ENCODE data around the gene IFT57. TPM values are rescaled to one million over a fixed set of nuclear protein-coding genes. Genes with fewer than 3 reads are reported as not detected.

Gene IFT57
- total RNA-seq, 2 experiments from 2014 or later, result 29.4 to 29.6 TPM

DNA sequence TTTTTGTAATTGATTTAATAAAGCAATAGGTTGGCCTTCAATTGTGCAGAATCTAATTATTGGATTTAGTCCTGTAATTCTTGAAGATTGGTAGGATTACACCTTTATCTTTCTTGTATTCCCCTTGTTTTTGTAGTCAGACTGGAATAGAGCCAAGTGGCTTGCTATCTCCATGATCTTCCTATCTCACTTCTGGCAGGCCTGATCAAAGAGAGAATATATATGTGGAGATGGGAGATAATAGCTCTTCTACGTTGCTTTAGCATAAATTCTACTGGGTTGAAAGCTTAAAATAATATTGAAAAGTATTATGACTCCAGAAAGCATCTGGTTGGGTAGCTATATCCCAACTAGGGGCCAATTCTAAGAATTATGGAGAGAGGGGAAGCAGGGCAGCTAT, 16.9 kb upstream of the IFT57 start:
- Mint-ChIP-seq H3K36me3 (no peaks in the 10 kb centered on the region), H3K27ac (no peak overlapping the region), H3K27me3 (no peaks in the 10 kb centered on the region), H3K4me3 (no peak overlapping the region), H3K9me3 (peaks cover 4% of the 10 kb centered on the region), H3K4me1 (ENCODE audit: low read depth) (no peaks in the 10 kb centered on the region)
- intact Hi-C loops (cut with micrococcal nuclease), result no loop called here
- POLR2A ChIA-PET, result no interaction called here
- CTCF ChIA-PET, result interaction anchor here (1.5 kb wide), 1 partner anchor 238 kb away, joined by 3 read pairs; no protein-coding TSS in a partner anchor
- no peak for DNase-seq

DNA sequence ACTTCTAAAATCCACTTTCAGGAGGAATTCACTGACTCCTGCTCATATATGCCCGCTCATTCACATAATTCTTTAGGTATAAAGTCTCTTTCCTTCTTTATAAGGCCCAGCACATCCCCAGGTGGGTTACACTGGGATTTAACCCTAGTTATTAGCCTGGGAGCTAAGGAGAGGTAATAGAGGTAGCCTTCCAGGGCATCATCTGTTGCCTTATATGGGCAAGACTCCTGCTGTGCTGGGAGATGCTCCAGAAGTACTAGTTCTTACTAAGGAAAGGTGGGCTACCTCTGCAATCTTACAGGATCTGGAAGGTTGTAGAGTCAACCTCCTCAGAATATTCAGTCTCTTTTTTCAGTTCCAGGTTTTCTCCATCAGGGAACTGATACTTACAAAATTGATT, 13.1 kb upstream of the IFT57 start:
- Mint-ChIP-seq H3K4me1 (ENCODE audit: low read depth) (no peaks in the 10 kb centered on the region), H3K9me3 (no peaks in the 10 kb centered on the region), H3K36me3 (no peaks in the 10 kb centered on the region), H3K27me3 (no peaks in the 10 kb centered on the region), H3K4me3 (no peak overlapping the region), H3K27ac (no peak overlapping the region)
- ChIA-PET POLR2A (no interaction called here), CTCF (no interaction called here)
- intact Hi-C loops (cut with micrococcal nuclease), result no loop called here
- no peak for DNase-seq

GRCh38 chr3:108234387-108234957, 12.2 kb upstream of the IFT57 start:
- POLR2A ChIA-PET, result no interaction called here

GRCh38 chr3:108228286-108228685, 6.1 kb upstream of the IFT57 start:
- H3K27me3 Mint-ChIP-seq, result no peaks in the 10 kb centered on the region
- H3K36me3 Mint-ChIP-seq, result no peaks in the 10 kb centered on the region
- POLR2A ChIA-PET, result no interaction called here
- no peak for DNase-seq
- intact Hi-C loops (cut with micrococcal nuclease), result no loop called here
- H3K27ac Mint-ChIP-seq, result no peak overlapping the region
- peaks cover 14% of the 10 kb centered on the region for H3K4me1 Mint-ChIP-seq (ENCODE audit: low read depth)
- CTCF ChIA-PET, result no interaction called here
- H3K4me3 Mint-ChIP-seq, result no peak overlapping the region
- no peaks in the 10 kb centered on the region for H3K9me3 Mint-ChIP-seq

More at GRCh38 chr3:108234387-108234957, 12.2 kb upstream of the IFT57 start:
- intact Hi-C loops (cut with micrococcal nuclease), result no loop called here
- H3K9me3 Mint-ChIP-seq, result no peaks in the 10 kb centered on the region
- CTCF ChIA-PET, result no interaction called here
- no peak for DNase-seq
- no peak overlapping the region for H3K4me3 Mint-ChIP-seq
- no peak overlapping the region for H3K27ac Mint-ChIP-seq
- no peaks in the 10 kb centered on the region for H3K4me1 Mint-ChIP-seq (ENCODE audit: low read depth)
- no peaks in the 10 kb centered on the region for H3K36me3 Mint-ChIP-seq
- no peaks in the 10 kb centered on the region for H3K27me3 Mint-ChIP-seq

DNA sequence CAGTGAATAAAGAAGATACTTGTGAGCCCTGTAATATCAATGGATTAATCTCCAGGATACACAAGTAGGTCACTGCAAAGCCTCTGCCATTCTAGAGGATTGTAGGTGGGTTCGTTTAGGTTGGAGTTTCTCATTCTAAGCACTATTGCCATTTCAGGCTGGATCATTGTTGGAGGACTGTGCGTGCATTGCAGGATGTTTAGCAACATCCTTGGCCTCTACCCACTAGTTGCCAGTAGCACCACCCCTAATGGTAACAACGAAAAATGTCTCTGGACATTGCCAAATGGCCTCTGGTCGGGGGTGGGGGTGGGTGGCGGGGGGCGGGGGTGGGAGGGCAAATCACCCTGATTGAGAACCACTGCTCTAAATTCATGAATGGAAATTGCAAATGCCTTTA, 4.9 kb upstream of the IFT57 start:
- H3K36me3 Mint-ChIP-seq, result no peaks in the 10 kb centered on the region
- no peak for DNase-seq
- ChIA-PET CTCF (no interaction called here), POLR2A (no interaction called here)
- no peaks in the 10 kb centered on the region for H3K27me3 Mint-ChIP-seq
- H3K27ac Mint-ChIP-seq, result no peak overlapping the region
- no peaks in the 10 kb centered on the region for H3K9me3 Mint-ChIP-seq
- intact Hi-C loops (cut with micrococcal nuclease), result no loop called here
- H3K4me3 Mint-ChIP-seq, result no peak overlapping the region
- peaks cover 17% of the 10 kb centered on the region for H3K4me1 Mint-ChIP-seq (ENCODE audit: low read depth)

GRCh38 chr3:108225221-108225620, 3.0 kb upstream of the IFT57 start:
- Mint-ChIP-seq H3K27me3 (no peaks in the 10 kb centered on the region), H3K27ac (no peak overlapping the region), H3K4me1 (ENCODE audit: low read depth) (peaks cover 33% of the 10 kb centered on the region), H3K4me3 (no peak overlapping the region), H3K36me3 (no peaks in the 10 kb centered on the region), H3K9me3 (no peaks in the 10 kb centered on the region)
- intact Hi-C loops (cut with micrococcal nuclease), result no loop called here
- ChIA-PET CTCF (interaction anchor here (1.2 kb wide), 1 partner anchor 69 kb away, joined by 3 read pairs; no protein-coding TSS in a partner anchor), POLR2A (no interaction called here)
- DNase-seq, result no peak

DNA sequence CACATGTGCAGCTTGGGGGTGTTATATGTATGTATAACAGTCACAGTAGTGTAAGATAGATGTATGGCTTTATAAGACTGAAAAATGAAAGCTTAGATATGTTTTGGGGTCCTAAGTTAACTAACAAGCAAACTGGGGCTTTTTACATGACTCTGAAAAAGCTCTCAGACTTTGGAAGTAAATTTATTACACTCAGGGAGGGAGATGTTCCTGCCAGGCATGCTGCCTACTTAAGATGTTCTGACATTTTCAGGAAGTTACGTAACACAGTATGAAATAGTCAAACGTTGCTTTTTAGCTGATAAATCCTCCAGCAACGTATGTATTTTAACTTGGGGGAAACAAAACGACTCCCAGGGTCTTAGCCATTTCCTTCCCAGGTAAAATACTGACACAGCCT, 1.7 kb upstream of the IFT57 start:
- intact Hi-C loops (cut with micrococcal nuclease), result loop anchor here (1.0 to 5.0 kb wide), 7 partner anchors 119 to 702 kb away; partner anchors contain the start of genes BBX, CIP2A and DZIP3

DNA sequence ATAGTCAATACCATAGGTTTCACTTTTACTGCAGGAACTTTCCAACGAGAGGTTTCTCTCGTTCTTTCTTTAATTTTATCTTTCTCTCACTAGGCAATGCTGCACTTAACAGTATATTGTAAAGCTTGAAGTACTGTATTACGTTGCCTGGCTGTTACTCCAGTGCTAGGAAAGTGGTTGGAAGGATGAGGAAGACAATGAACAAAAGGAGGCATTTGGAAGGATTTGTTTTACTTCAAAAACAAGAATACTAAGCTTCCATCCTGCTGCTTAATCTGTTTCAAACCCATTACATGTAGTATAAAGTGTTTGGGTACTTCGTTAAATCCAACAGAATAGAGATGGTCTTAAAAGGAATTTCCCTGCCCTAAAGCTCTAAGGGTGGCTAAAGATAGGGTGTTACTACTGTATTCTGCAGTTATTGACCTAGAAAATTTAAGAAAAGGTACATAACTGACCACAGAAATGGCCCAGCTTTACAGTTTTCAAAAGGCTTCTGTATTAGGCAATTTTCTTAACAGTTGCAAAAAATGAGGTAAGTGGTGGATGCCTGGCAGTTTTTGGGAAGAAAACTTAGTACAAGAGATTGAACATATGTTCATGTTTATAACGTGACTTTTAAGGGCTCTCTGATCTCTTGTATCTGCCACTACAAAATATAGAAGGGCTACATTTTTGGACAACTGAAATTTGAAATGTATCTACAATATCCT, 785 bp upstream of the IFT57 start:
- Mint-ChIP-seq H3K27me3 (no peaks in the 10 kb centered on the region), H3K4me1 (ENCODE audit: low read depth) (peaks cover 47% of the 10 kb centered on the region), H3K36me3 (no peaks in the 10 kb centered on the region), H3K27ac (peak overlapping the region; percentile 96), H3K4me3 (peak overlapping the region; percentile 96), H3K9me3 (no peaks in the 10 kb centered on the region)
- intact Hi-C loops (cut with micrococcal nuclease), result loop anchor here (1.0 to 5.0 kb wide), 12 partner anchors 21 to 701 kb away; partner anchors contain the start of genes BBX, CIP2A, DZIP3 and HHLA2
- DNase-seq, result no peak
- CTCF ChIA-PET, result interaction anchor here (0.6 to 2.4 kb wide), 4 partner anchors 69 to 255 kb away, joined by 3 to 8 read pairs (median 5); no protein-coding TSS in a partner anchor
- POLR2A ChIA-PET, result interaction anchor here (0.8 to 3.5 kb wide), 7 partner anchors 22 to 628 kb away, joined by 3 to 14 read pairs (median 4); no protein-coding TSS in a partner anchor

More for the DNA sequence above, 1.7 kb upstream of the IFT57 start:
- peaks cover 44% of the 10 kb centered on the region for H3K4me1 Mint-ChIP-seq (ENCODE audit: low read depth)
- CTCF ChIA-PET, result interaction anchor here (0.6 to 1.2 kb wide), 3 partner anchors 66 to 254 kb away, joined by 3 to 7 read pairs (median 3); no protein-coding TSS in a partner anchor
- peak overlapping the region; percentile 96 for H3K27ac Mint-ChIP-seq
- no peaks in the 10 kb centered on the region for H3K36me3 Mint-ChIP-seq
- H3K27me3 Mint-ChIP-seq, result no peaks in the 10 kb centered on the region
- POLR2A ChIA-PET, result interaction anchor here (2.1 to 3.5 kb wide), 2 partner anchors 70 to 96 kb away, joined by 4 to 14 read pairs; no protein-coding TSS in a partner anchor
- DNase-seq, result no peak
- peak overlapping the region; percentile 96 for H3K4me3 Mint-ChIP-seq
- H3K9me3 Mint-ChIP-seq, result no peaks in the 10 kb centered on the region

DNA sequence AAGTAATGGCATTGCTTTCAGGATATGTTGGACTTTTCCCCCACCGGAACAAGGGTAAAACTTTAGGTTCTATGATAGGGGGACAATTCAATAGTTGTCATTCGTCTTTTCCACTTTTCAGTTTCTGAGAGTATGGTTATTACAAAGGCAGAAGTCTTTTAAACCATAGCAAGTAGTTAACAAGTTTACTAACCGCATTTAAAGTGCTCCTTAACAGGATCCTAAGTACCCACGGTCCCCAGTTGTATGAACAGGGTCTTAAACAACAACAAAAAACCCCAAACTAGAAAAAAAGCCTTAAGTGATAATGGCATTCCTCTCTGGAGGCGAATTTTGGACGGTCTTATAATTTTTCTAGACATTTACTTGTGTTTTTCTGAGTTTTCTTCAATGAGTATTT, 831 bp downstream of the IFT57 start:
- Mint-ChIP-seq H3K4me3 (peak overlapping the region; percentile 96), H3K27me3 (no peaks in the 10 kb centered on the region), H3K36me3 (peaks cover 3% of the 10 kb centered on the region), H3K27ac (peak overlapping the region; percentile 96), H3K4me1 (ENCODE audit: low read depth) (peaks cover 50% of the 10 kb centered on the region), H3K9me3 (no peaks in the 10 kb centered on the region)
- DNase-seq, result no peak
- CTCF ChIA-PET, result interaction anchor here (1.0 to 2.4 kb wide), 3 partner anchors 68 to 255 kb away, joined by 3 to 8 read pairs (median 3); no protein-coding TSS in a partner anchor
- POLR2A ChIA-PET, result interaction anchor here (3.5 kb wide), 1 partner anchor 72 kb away, joined by 14 read pairs; no protein-coding TSS in a partner anchor
- intact Hi-C loops (cut with micrococcal nuclease), result loop anchor here (5.0 kb wide), 4 partner anchors 256 to 699 kb away; partner anchors contain the start of genes BBX, CIP2A and DZIP3

- no peaks in the 10 kb centered on the region for H3K9me3 Mint-ChIP-seq
- CTCF ChIA-PET, result no interaction called here
- DNase-seq, result no peak
- H3K4me1 Mint-ChIP-seq (ENCODE audit: low read depth), result peaks cover 55% of the 10 kb centered on the region
- peaks cover 9% of the 10 kb centered on the region for H3K36me3 Mint-ChIP-seq
- POLR2A ChIA-PET, result no interaction called here
- no peak overlapping the region for H3K4me3 Mint-ChIP-seq
- peak overlapping the region; percentile 49 for H3K27ac Mint-ChIP-seq
- no peaks in the 10 kb centered on the region for H3K27me3 Mint-ChIP-seq
- intact Hi-C loops (cut with micrococcal nuclease), result no loop called here
Measured at GRCh38 chr3:108219336-108219735, 2.9 kb downstream of the IFT57 start.

GRCh38 chr3:108218811-108219210, 3.4 kb downstream of the IFT57 start:
- ChIA-PET POLR2A (no interaction called here), CTCF (interaction anchor here (0.6 kb wide), 1 partner anchor 14 kb away, joined by 3 read pairs; no protein-coding TSS in a partner anchor)
- H3K9me3 Mint-ChIP-seq, result no peaks in the 10 kb centered on the region
- H3K36me3 Mint-ChIP-seq, result peaks cover 12% of the 10 kb centered on the region
- no peak overlapping the region for H3K27ac Mint-ChIP-seq
- intact Hi-C loops (cut with micrococcal nuclease), result no loop called here
- H3K4me3 Mint-ChIP-seq, result no peak overlapping the region
- H3K27me3 Mint-ChIP-seq, result no peaks in the 10 kb centered on the region
- no peak for DNase-seq
- peaks cover 50% of the 10 kb centered on the region for H3K4me1 Mint-ChIP-seq (ENCODE audit: low read depth)

- DNase-seq, result no peak
- ChIA-PET POLR2A (no interaction called here), CTCF (no interaction called here)
- Mint-ChIP-seq H3K9me3 (no peaks in the 10 kb centered on the region), H3K27ac (no peak overlapping the region), H3K4me1 (ENCODE audit: low read depth) (peaks cover 33% of the 10 kb centered on the region), H3K36me3 (peaks cover 27% of the 10 kb centered on the region), H3K4me3 (no peak overlapping the region), H3K27me3 (no peaks in the 10 kb centered on the region)
- intact Hi-C loops (cut with micrococcal nuclease), result no loop called here
Measured at GRCh38 chr3:108215871-108216270, 6.4 kb downstream of the IFT57 start.
